GM12892 (cell line): Measurements from ENCODE around the gene CAMSAP2.

Source experiments
- POLR2A ChIP-seq: IDR thresholded peaks from 2 replicates; pipeline ENCODE4 v1.6.1; 2011; ENCODE audit warnings: low read depth, low read length, control low read depth
- POLR2AphosphoS5 ChIP-seq: IDR thresholded peaks from 2 replicates; pipeline ENCODE4 v1.6.1; 2011; ENCODE audit warnings: low read depth, low read length, control low read depth
- TAF1 ChIP-seq: IDR thresholded peaks from 2 replicates; pipeline ENCODE4 v1.6.1; 2011; ENCODE audit warnings: low read depth, mild to moderate bottlenecking, control low read depth, low read length, borderline replicate concordance

DNA sequence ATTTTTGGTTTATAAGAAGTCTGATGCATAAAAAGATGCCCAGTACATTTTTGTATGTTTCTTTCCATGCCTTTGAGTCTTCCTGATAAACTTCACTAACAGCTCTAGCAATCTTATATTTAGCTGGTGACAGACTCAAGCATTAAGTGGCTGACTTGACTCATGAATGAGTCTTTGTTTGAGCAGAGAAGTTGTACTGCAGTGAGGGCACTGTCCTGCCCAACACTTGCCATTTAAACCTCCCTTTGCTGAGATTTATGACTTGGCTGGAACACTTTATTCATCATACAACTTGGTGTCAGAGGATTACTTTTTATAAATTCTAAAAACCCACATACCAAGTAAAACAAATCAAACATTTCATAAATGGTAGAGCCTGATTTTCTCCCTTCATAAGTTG is 14.6 kb upstream of the CAMSAP2 start:
- TF ChIP-seq POLR2AphosphoS5: no peak
- no peak for TF ChIP-seq POLR2A
- no peak for TF ChIP-seq TAF1
